Measurements from ENCODE around the gene DNASE2. TPM values are rescaled to one million over a fixed set of nuclear protein-coding genes. Genes with fewer than 3 reads are reported as not detected.

Gene DNASE2
- total RNA-seq, 2 experiments from 2014 or later, result 10.4 to 11.1 TPM

DNA sequence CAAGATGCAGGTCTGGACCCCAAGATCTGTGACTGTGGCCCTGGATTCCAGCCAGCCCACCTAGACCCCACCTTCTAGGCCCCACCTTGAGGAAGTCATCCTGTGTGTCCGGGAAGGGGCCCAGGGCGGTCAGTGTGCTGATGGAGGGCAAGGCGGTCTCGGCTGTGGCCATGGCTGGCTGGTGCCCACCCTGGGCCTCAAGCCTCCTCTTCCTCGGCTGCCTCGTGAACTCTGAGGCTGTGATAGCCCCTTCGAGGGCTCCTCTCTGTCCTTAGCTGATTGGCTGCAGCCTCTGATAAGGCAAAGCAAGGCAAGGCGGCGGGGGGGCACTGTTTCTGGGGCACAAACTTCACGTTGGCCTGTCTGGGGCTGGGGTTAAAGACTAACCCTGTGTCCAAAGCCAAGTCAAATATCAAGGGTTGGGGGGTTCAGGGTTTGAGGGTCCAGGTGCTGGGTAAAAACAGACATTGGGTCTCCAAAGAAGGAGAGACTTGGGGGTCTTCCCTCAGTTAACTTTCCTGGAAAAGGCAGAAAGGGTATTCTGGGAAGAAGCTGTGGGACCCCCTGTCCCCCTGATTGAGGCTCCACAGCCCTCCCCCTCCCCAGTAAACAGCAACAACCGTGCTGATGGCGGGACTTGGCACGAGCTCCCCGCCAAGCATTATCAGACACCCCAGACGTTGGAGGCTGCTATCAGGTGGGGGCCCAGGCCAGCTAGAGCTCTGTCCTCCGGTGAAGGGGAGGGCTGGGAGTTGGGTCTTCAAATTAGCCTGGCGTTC lies 5.9 kb upstream of the DNASE2 start, which contains the start of gene KLF1:
TSS of gene KLF1 (minus strand) at position 233 of the 779 bp plus-strand sequence. CDS start at position 172, 61 bp downstream.
- peak within 1 kb of the TSS; percentile 66 for H3K4me3 Mint-ChIP-seq
- Histone ChIP-seq H3K27me3 (ENCODE audit: control insufficient read depth in 1 of 2, insufficient read depth in 2 of 2, low read length in 2 of 2) (no peaks in the 10 kb centered on the region), H3K9me3 (ENCODE audit: control insufficient read depth in 1 of 2, insufficient read depth in 1 of 2, low read length in 2 of 2) (peaks cover 10 to 18% of the 10 kb centered on the region in 2 experiments), H3K27ac (ENCODE audit: low read depth in 1 of 2, low read length in 2 of 2) (no peak within 1 kb of the TSS), H3K4me1 (ENCODE audit: insufficient read depth, low read length) (peaks cover 47% of the 10 kb centered on the region), H3K4me3 (ENCODE audit: low read length) (peak within 1 kb of the TSS; percentile 65), H3K36me3 (ENCODE audit: insufficient read depth, low read length) (no peaks in the 10 kb centered on the region)
- H3K27me3 Mint-ChIP-seq, result no peaks in the 10 kb centered on the region
- H3K27ac Mint-ChIP-seq, result no peak within 1 kb of the TSS
- ChIA-PET POLR2A (interaction anchor here (1.3 kb wide), 1 partner anchor 51 kb away, joined by 3 read pairs; the partner anchor contains the start of gene CALR), CTCF (no interaction called here)
- ATAC-seq (ENCODE audit: poor library complexity) (no peak), DNase-seq (no peak)
- intact Hi-C loops (cut with DNase I, micrococcal nuclease), result no loop called here
- peaks cover 39% of the 10 kb centered on the region for H3K4me1 Mint-ChIP-seq (ENCODE audit: low read depth)
- no peak for TF ChIP-seq CTCF (IDR thresholded peaks at IDR 0.05)
- peaks cover 12% of the 10 kb centered on the region for H3K36me3 Mint-ChIP-seq (ENCODE audit: low read depth)
- H3K9me3 Mint-ChIP-seq, result no peaks in the 10 kb centered on the region

- H3K27me3 ChIP-seq (ENCODE audit: control insufficient read depth in 1 of 2, insufficient read depth in 2 of 2, low read length in 2 of 2), result no peaks in the 10 kb centered on the region
- H3K4me3 ChIP-seq (ENCODE audit: low read length), result no peak overlapping the region
- ATAC-seq (ENCODE audit: poor library complexity), result no peak
- Mint-ChIP-seq H3K4me3 (peak overlapping the region; percentile 66), H3K36me3 (ENCODE audit: low read depth) (peaks cover 10% of the 10 kb centered on the region), H3K9me3 (no peaks in the 10 kb centered on the region), H3K27ac (no peak overlapping the region), H3K27me3 (no peaks in the 10 kb centered on the region), H3K4me1 (ENCODE audit: low read depth) (peaks cover 34% of the 10 kb centered on the region)
- no peak overlapping the region for H3K27ac ChIP-seq (ENCODE audit: low read depth in 1 of 2, low read length in 2 of 2)
- CTCF ChIA-PET, result no interaction called here
- no peak for DNase-seq
- intact Hi-C loops (cut with DNase I, micrococcal nuclease), result no loop called here
- H3K9me3 ChIP-seq (ENCODE audit: control insufficient read depth in 1 of 2, insufficient read depth in 1 of 2, low read length in 2 of 2), result peaks cover 10 to 23% of the 10 kb centered on the region in 2 experiments
- H3K4me1 ChIP-seq (ENCODE audit: insufficient read depth, low read length), result peaks cover 46% of the 10 kb centered on the region
- TF ChIP-seq CTCF (IDR thresholded peaks at IDR 0.05), result no peak
- POLR2A ChIA-PET, result interaction anchor here (1.3 to 2.2 kb wide), 2 partner anchors 51 to 79 kb away, joined by 3 to 17 read pairs; partner anchors contain the start of gene CALR
- no peaks in the 10 kb centered on the region for H3K36me3 ChIP-seq (ENCODE audit: insufficient read depth, low read length)
Measured at GRCh38 chr19:12886651-12886968, 5.4 kb upstream of the DNASE2 start.

- Histone ChIP-seq H3K36me3 (ENCODE audit: insufficient read depth, low read length) (no peaks in the 10 kb centered on the region), H3K9me3 (ENCODE audit: control insufficient read depth in 1 of 2, insufficient read depth in 1 of 2, low read length in 2 of 2) (peaks cover 10 to 26% of the 10 kb centered on the region in 2 experiments), H3K27me3 (ENCODE audit: control insufficient read depth in 1 of 2, insufficient read depth in 2 of 2, low read length in 2 of 2) (no peaks in the 10 kb centered on the region), H3K4me1 (ENCODE audit: insufficient read depth, low read length) (peaks cover 45% of the 10 kb centered on the region), H3K4me3 (ENCODE audit: low read length) (peak overlapping the region; percentile 65), H3K27ac (ENCODE audit: low read depth in 1 of 2, low read length in 2 of 2) (peak overlapping the region in 1 of 2 donors; percentile 2)
- TF ChIP-seq CTCF (IDR thresholded peaks at IDR 0.05), result peak; percentile 34
- no peak for DNase-seq
- ChIA-PET POLR2A (interaction anchor here (0.9 to 2.4 kb wide), 12 partner anchors 13 to 267 kb away, joined by 3 to 17 read pairs (median 5); partner anchors contain the start of genes CALR, FARSA, GADD45GIP1 and JUNB), CTCF (interaction anchor here (0.6 to 1.7 kb wide), 9 partner anchors 15 to 570 kb away, joined by 3 to 17 read pairs (median 4); partner anchors contain the start of genes CALR, FARSA and SYCE2)
- H3K4me1 Mint-ChIP-seq (ENCODE audit: low read depth), result peaks cover 28% of the 10 kb centered on the region
- peak overlapping the region; percentile 66 for H3K4me3 Mint-ChIP-seq
- H3K27me3 Mint-ChIP-seq, result no peaks in the 10 kb centered on the region
- ATAC-seq (ENCODE audit: poor library complexity), result no peak
- intact Hi-C loops (cut with DNase I, micrococcal nuclease), result loop anchor here (1.0 kb wide), 1 partner anchor 79 kb away; no protein-coding TSS in a partner anchor
- peaks cover 4% of the 10 kb centered on the region for H3K36me3 Mint-ChIP-seq (ENCODE audit: low read depth)
- no peak overlapping the region for H3K27ac Mint-ChIP-seq
- no peaks in the 10 kb centered on the region for H3K9me3 Mint-ChIP-seq
Measured at GRCh38 chr19:12885749-12886650, 4.8 kb upstream of the DNASE2 start.
